HUDEP-2 (cell line): ENCODE measurements around the gene GABBR2.

Experiments
- DNase-seq, 76 experiments: peaks; one replicate each; lab custom pipeline; 2025; ENCODE audit not compliant: unreplicated experiment in 76 of 76; lab: John Stamatoyannopoulos, UW

The GABBR2 gene

GRCh38 chr9:98254228-98255060 is 454.3 kb downstream of the GABBR2 start:
- no peak for DNase-seq

- DNase-seq, result no peak
These were observed 455.2 kb downstream of the GABBR2 start for GRCh38 chr9:98253565-98253964.

DNA sequence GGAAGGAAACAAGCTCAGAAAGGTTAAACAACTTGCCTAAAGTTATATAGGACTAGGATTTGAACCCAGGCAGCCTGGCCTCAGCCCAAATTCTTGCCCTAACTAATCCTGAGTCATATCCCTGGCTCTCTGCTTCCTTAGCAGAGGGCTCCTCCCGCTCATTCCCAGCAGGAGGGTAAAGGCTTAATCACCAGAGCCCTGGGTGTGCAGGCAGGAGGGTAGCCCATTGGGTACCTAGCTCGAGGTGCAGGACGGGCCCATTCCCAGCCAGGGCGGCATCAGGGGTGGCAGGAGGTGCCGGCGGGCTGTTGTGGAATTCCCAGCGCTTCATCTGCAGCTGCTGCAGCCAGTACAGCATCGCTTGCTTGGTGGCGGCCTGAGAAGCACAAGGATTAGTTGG is 457.2 kb downstream of the GABBR2 start:
- no peak for DNase-seq

- DNase-seq, result no peak
These were observed 459.0 kb downstream of the GABBR2 start for GRCh38 chr9:98249771-98250170.

DNA sequence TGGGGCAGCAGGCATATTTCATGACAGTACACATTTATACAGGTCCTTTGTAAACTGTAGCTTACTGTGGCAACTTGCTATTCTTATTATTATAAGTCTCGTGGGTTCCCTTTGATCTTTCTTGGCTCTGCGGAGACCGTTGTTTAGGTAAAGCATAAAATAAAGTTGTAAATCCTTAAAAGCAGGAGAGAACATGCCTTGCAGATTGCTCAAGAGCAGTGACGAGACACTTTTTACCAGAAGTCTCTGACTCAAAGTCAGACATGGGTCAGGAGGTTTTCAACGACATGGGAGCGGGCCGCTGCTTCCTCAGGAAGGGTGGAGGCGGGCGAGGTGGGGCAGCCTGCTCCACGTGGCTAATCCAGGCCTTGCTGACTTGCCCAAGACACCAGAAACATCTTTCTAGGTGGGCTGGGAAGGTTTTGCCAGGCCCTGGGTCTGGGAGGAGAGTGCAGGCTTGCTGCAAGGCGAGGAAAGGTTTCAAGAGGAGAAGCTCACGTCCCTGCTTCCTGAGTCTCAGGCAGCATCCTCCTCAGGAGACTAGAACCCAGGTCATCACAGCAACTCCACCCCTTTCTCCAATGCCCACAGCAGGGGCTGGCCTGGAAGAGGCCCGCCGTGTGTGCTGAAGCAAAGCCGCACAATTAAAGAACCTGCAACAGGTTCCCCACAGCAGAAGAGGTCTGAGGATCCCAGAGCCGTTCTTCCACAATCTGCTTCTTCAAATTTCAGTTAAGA is 459.8 kb downstream of the GABBR2 start:
- peak in 8 of 76 experiments; percentile 5 to 24 (median 16) for DNase-seq

- DNase-seq, result no peak
These were observed 460.7 kb downstream of the GABBR2 start for GRCh38 chr9:98247831-98248657.

- DNase-seq, result no peak
These were observed 466.3 kb downstream of the GABBR2 start for GRCh38 chr9:98242426-98242825.

- no peak for DNase-seq
These were observed 467.1 kb downstream of the GABBR2 start for GRCh38 chr9:98241357-98242300.

DNA sequence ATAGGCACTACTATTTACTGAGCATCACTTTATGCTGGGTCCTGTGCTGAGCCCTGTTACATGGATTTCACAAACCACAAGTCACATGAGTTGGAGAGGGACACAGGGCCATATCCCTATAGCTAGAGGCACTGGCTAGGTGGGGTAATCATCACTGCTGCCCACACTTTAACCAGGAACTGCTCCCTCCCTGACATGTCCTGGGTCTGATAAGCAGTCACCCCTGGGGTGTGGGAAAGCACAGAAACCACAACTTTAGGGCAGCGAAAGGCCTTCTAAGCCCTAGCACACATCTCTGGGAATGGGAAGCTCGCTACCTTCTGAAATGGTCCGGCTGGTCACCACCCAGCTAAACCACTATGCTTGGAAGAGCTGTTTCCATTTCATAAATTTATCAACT is 468.3 kb downstream of the GABBR2 start:
- peak in 55 of 76 experiments; percentile 8 to 69 (median 33) for DNase-seq
